H1 (cell line): ENCODE results near the gene CPZ. TPM values are rescaled to one million over a fixed set of nuclear protein-coding genes. Genes with fewer than 3 reads are reported as not detected.

ENCODE experiments used
- CTCF ChIA-PET: fragments of 300-600 bp; sonication (Branson Sonifier 250); formaldehyde crosslinking; loops from one replicate; lab custom pipeline; 2021; ENCODE audit not compliant: partially characterized antibody; lab: Charles Lee
- POLR2A ChIA-PET: fragments of 300-600 bp; sonication (Branson Sonifier 250); formaldehyde crosslinking; loops from one replicate; lab custom pipeline; 2021; ENCODE audit warnings: inconsistent platforms; ENCODE audit not compliant: partially characterized antibody; lab: Charles Lee
- DNase-seq, 2 experiments: peaks; one replicate each; pipeline versions ENCODE4 v3.0.0 to v3.0.0-alpha.2; 2010 to 2022; ENCODE audit warnings: low spot score in 2 of 2, low read depth in 1 of 2, mixed read lengths in 1 of 2
- FAIRE-seq: peaks from 2 replicates; lab custom pipeline; 2011; peaks lifted over from hg19 to GRCh38; lab: Jason Lieb, UNC
- H2AFZ ChIP-seq: 2 replicates; pipeline ENCODE4 v1.8.1; 2012; ENCODE audit warnings: low read length, inconsistent platforms
- H2AK5ac ChIP-seq: 2 replicates; pipeline ENCODE4 v1.6.1; 2013; ENCODE audit warnings: low read depth, low read length
- H2BK120ac ChIP-seq: replicated peaks from 2 replicates; pipeline ENCODE3; 2013; ENCODE audit warnings: low read depth, low read length, inconsistent platforms
- H2BK12ac ChIP-seq: 2 replicates; pipeline ENCODE4 v1.6.1; 2013; ENCODE audit warnings: low read depth, low read length
- H2BK15ac ChIP-seq: 2 replicates; pipeline ENCODE4 v1.6.1; 2013; ENCODE audit warnings: low read length
- H2BK20ac ChIP-seq: 2 replicates; pipeline ENCODE4 v1.6.1; 2013; ENCODE audit warnings: low read length
- H2BK5ac ChIP-seq: 2 replicates; pipeline ENCODE4 v1.6.1; 2013; ENCODE audit warnings: low read depth, low read length
- H3K14ac ChIP-seq: 2 replicates; pipeline ENCODE4 v1.6.1; 2013; ENCODE audit warnings: inconsistent platforms; ENCODE audit not compliant: insufficient read length
- H3K18ac ChIP-seq: 2 replicates; pipeline ENCODE4 v1.6.1; 2013; ENCODE audit warnings: low read length; ENCODE audit errors: extremely low read depth
- H3K23ac ChIP-seq: 2 replicates; pipeline ENCODE4 v1.6.1; 2013; ENCODE audit warnings: inconsistent platforms; ENCODE audit not compliant: insufficient read length
- H3K23me2 ChIP-seq: 2 replicates; pipeline ENCODE4 v1.6.1; 2013; ENCODE audit warnings: low read depth, low read length
- H3K27ac ChIP-seq: 2 replicates; pipeline ENCODE4 v1.6.1; 2011; ENCODE audit warnings: low read depth, low read length, inconsistent platforms
- H3K27me3 ChIP-seq, 4 experiments: replicated peaks in 1 of 4; 1 replicate in 1 of 4; 2 replicates in 3 of 4; pipeline versions ENCODE4 v1.6.1 to v1.8.1; 2011 to 2013; ENCODE audit warnings: low read length in 3 of 4, mild to moderate bottlenecking in 3 of 4, inconsistent platforms in 2 of 4, mixed read lengths in 2 of 4, moderate library complexity in 1 of 4; ENCODE audit not compliant: control insufficient read depth in 3 of 4, insufficient read depth in 3 of 4; ENCODE audit errors: extremely low read depth in 1 of 4
- H3K36me3 ChIP-seq, 4 experiments: 2 replicates each; pipeline versions ENCODE4 v1.6.1 to v1.8.1; 2011 to 2013; ENCODE audit warnings: mild to moderate bottlenecking in 4 of 4, low read length in 3 of 4, moderate library complexity in 2 of 4, control low read depth in 1 of 4, inconsistent platforms in 1 of 4; ENCODE audit not compliant: insufficient read depth in 4 of 4, control insufficient read depth in 2 of 4
- H3K4ac ChIP-seq: replicated peaks from 2 replicates; pipeline ENCODE3; 2013; ENCODE audit warnings: low read length, low read depth, mixed read lengths, inconsistent platforms; ENCODE audit not compliant: insufficient read length
- H3K4me1 ChIP-seq, 4 experiments: replicated peaks in 1 of 4; 1 replicate in 1 of 4; 2 replicates in 3 of 4; pipeline versions ENCODE4 v1.6.1 to v1.8.1; 2011 to 2013; ENCODE audit warnings: low read length in 3 of 4, inconsistent platforms in 2 of 4, mixed read lengths in 1 of 4; ENCODE audit not compliant: insufficient read depth in 4 of 4, control insufficient read depth in 3 of 4
- H3K4me2 ChIP-seq, 2 experiments: 2 replicates each; pipeline versions ENCODE4 v1.6.1 to v1.8.1; 2011 to 2013; ENCODE audit warnings: low read depth in 2 of 2, low read length in 2 of 2, control low read depth in 1 of 2, inconsistent platforms in 1 of 2, mild to moderate bottlenecking in 1 of 2; ENCODE audit not compliant: insufficient read depth in 1 of 2
- H3K4me3 ChIP-seq, 4 experiments: fragments of 200-600, 300-600 bp in 1 of 4; sonication (generic), shearing (Covaris generic), sonication (Bioruptor Twin) in 1 of 4; 2 replicates each; pipeline versions ENCODE4 v1.5.1 to v1.8.1; 2011 to 2016; ENCODE audit warnings: low read length in 4 of 4, low read depth in 3 of 4, control low read depth in 2 of 4, inconsistent platforms in 2 of 4, mild to moderate bottlenecking in 2 of 4, mixed read lengths in 1 of 4, moderate library complexity in 1 of 4; ENCODE audit not compliant: insufficient read depth in 2 of 4; ENCODE audit errors: extremely low read depth in 1 of 4
- H3K56ac ChIP-seq: replicated peaks from 2 replicates; pipeline ENCODE3; 2013; ENCODE audit warnings: low read depth, mild to moderate bottlenecking, mixed read lengths, low read length, inconsistent platforms; ENCODE audit not compliant: insufficient read length
- H3K79me1 ChIP-seq: 2 replicates; pipeline ENCODE4 v1.6.1; 2013; ENCODE audit warnings: low read depth, low read length, control low read depth
- H3K79me2 ChIP-seq, 2 experiments: 2 replicates each; pipeline versions ENCODE4 v1.6.1 to v1.8.1; 2012 to 2013; ENCODE audit warnings: low read length in 2 of 2, mild to moderate bottlenecking in 2 of 2, inconsistent platforms in 1 of 2; ENCODE audit not compliant: insufficient read depth in 2 of 2, control insufficient read depth in 1 of 2
- H3K9ac ChIP-seq, 4 experiments: replicated peaks in 1 of 4; 1 replicate in 1 of 4; 2 replicates in 3 of 4; pipeline versions ENCODE4 v1.6.1 to v1.8.1; 2011 to 2013; ENCODE audit warnings: low read depth in 3 of 4, low read length in 3 of 4, control low read depth in 2 of 4, mild to moderate bottlenecking in 2 of 4, moderate library complexity in 2 of 4, inconsistent platforms in 1 of 4; ENCODE audit errors: extremely low read depth in 1 of 4
- H3K9me3 ChIP-seq, 2 experiments: 2 replicates each; pipeline versions ENCODE4 v1.6.1 to v1.8.1; 2012 to 2013; ENCODE audit warnings: mild to moderate bottlenecking in 2 of 2, moderate library complexity in 2 of 2, control low read depth in 1 of 2, inconsistent platforms in 1 of 2, low read depth in 1 of 2, low read length in 1 of 2, mixed read lengths in 1 of 2; ENCODE audit not compliant: insufficient read depth in 2 of 2
- H4K20me1 ChIP-seq, 2 experiments: replicated peaks in 1 of 2; 2 replicates each; pipeline versions ENCODE3 to v1.8.1; 2011 to 2013; ENCODE audit warnings: inconsistent platforms in 2 of 2, low read length in 2 of 2, mild to moderate bottlenecking in 1 of 2; ENCODE audit not compliant: insufficient read depth in 2 of 2, control insufficient read depth in 1 of 2
- H4K5ac ChIP-seq: 2 replicates; pipeline ENCODE4 v1.6.1; 2013; ENCODE audit warnings: low read length, low read depth, mixed read lengths, inconsistent platforms; ENCODE audit not compliant: insufficient read length
- H4K8ac ChIP-seq: 2 replicates; pipeline ENCODE4 v1.8.0; 2013; ENCODE audit warnings: mild to moderate bottlenecking, moderate library complexity, low read length, inconsistent platforms; ENCODE audit not compliant: insufficient read depth; ENCODE audit errors: extremely low read depth
- H4K91ac ChIP-seq: replicated peaks from 2 replicates; pipeline ENCODE3; 2013; ENCODE audit warnings: low read length, mixed read lengths, inconsistent platforms; ENCODE audit not compliant: insufficient read length
- E2F6 ChIP-seq: IDR thresholded peaks from 2 replicates; pipeline ENCODE4 v1.6.1; 2012; ENCODE audit warnings: inconsistent platforms
- EGR1 ChIP-seq: IDR thresholded peaks from 2 replicates; pipeline ENCODE4 v1.6.1; 2011; ENCODE audit warnings: low read depth, low read length, borderline replicate concordance
- FOSL1 ChIP-seq: IDR thresholded peaks from 2 replicates; pipeline ENCODE4 v1.6.1; 2011; ENCODE audit warnings: mild to moderate bottlenecking, low read depth, low read length, moderate library complexity; ENCODE audit not compliant: insufficient read depth
- JUN ChIP-seq: IDR thresholded peaks from 2 replicates; pipeline ENCODE4 v1.6.1; 2011; ENCODE audit warnings: low read depth, mild to moderate bottlenecking, improper control_type of control experiment, low read length
- RBBP5 ChIP-seq: IDR thresholded peaks from 2 replicates; pipeline ENCODE4 v1.7.1; 2012; ENCODE audit warnings: low read depth, mild to moderate bottlenecking, inconsistent platforms, low read length, moderate library complexity, borderline replicate concordance
- RFX5 ChIP-seq: IDR thresholded peaks from 2 replicates; pipeline ENCODE4 v1.6.1; 2011; ENCODE audit warnings: low read depth, low read length, improper control_type of control experiment, borderline replicate concordance
- SIN3A ChIP-seq, 2 experiments: IDR thresholded peaks in 1 of 2; conservative IDR thresholded peaks in 1 of 2; 2 replicates each; pipeline ENCODE4 v1.6.1; 2011 to 2012; ENCODE audit warnings: low read length in 2 of 2, improper control_type of control experiment in 1 of 2, low read depth in 1 of 2, mild to moderate bottlenecking in 1 of 2
- SUZ12 ChIP-seq: fragments of 200-600 bp; sonication (generic); IDR thresholded peaks from 2 replicates; pipeline ENCODE4 v1.6.1; 2012; ENCODE audit warnings: mild to moderate bottlenecking, inconsistent platforms, low read length, moderate library complexity, mixed read lengths
- TAF1 ChIP-seq: IDR thresholded peaks from 2 replicates; pipeline ENCODE4 v1.6.1; 2011; ENCODE audit warnings: mild to moderate bottlenecking, low read depth, low read length
- TAF7 ChIP-seq: optimal IDR thresholded peaks from 2 replicates; pipeline ENCODE3; 2011; ENCODE audit warnings: low read depth, mild to moderate bottlenecking, inconsistent platforms, low read length, moderate library complexity, borderline replicate concordance
- WGBS, 2 experiments: shearing (Covaris generic) in 1 of 2; methylation state at CpG; one replicate each; pipeline versions ENCODE4 v1.1.6 to v1.1.7; 2013 to 2015; ENCODE audit warnings: low lambda C conversion rate in 2 of 2, mixed read lengths in 2 of 2, inconsistent platforms in 1 of 2, low coverage in 1 of 2, missing lambda C conversion rate in 1 of 2; ENCODE audit not compliant: insufficient replicate concordance in 2 of 2, insufficient coverage in 1 of 2, insufficient read length in 1 of 2; ENCODE audit errors: extremely low coverage in 1 of 2, missing lambda C conversion rate in 1 of 2; 5-methylcytosine and 5-hydroxymethylcytosine counted together
- polyA plus RNA-seq, 7 experiments: library from polyadenylated mRNA; depleted of rRNA in 3 of 7; stranded (reverse) in 5 of 7; unstranded in 2 of 7; fragments of >200 nt in 5 of 7; fragments of 200-250 nt in 2 of 7; gene quantifications; 1 replicate in 5 of 7; 2 replicates in 1 of 7; 4 replicates in 1 of 7; pipeline versions ENCODE4 v1.2.1 to v1.2.3, GENCODE V29; 2011 to 2013; ENCODE audit warnings: missing spikeins in 2 of 7, mixed read lengths in 2 of 7
- total RNA-seq: library from RNA; stranded (reverse); fragmentation: NEBNext Ultra II Directional; extraction: Animal tissue kit (Norgen Biotek cat#: 25700); gene quantifications from 2 replicates; pipeline ENCODE4 v1.2.1, GENCODE V29; 2021

CPZ gene
- total and polyA plus RNA-seq, 2 of the 8 experiments (the other 6 are each of a cell fraction or from before 2014, with no cell fraction given), result 28.8 to 40.7 TPM

- peaks cover 14% of the 10 kb centered on the region; the same call in 1 of the 2 replicates for H3K23me2 ChIP-seq
- H3K27ac ChIP-seq, result no peak overlapping the region
- H3K36me3 ChIP-seq, result peaks cover 0 to 3% (median 0%) of the 10 kb centered on the region in 4 experiments; a peak in 3 of 8 replicates
- H2AK5ac ChIP-seq, result no peak overlapping the region
- peaks cover 0 to 24% (median 20%) of the 10 kb centered on the region in 4 experiments; a peak in 6 of 7 replicates for H3K4me1 ChIP-seq
- H4K8ac ChIP-seq, result no peak overlapping the region
- H3K9ac ChIP-seq, result no peak overlapping the region
- no peak overlapping the region for H3K14ac ChIP-seq
- H2BK5ac ChIP-seq, result no peak overlapping the region
- peaks cover 7 to 22% of the 10 kb centered on the region in 2 experiments for H4K20me1 ChIP-seq
- no peak overlapping the region for H3K4ac ChIP-seq
- no peak overlapping the region for H2BK12ac ChIP-seq
- H3K9me3 ChIP-seq, result no peaks in the 10 kb centered on the region
- 0 out of 7 replicates have a peak, but pooled peaks cover 0 to 3% (median under 1%) of the 10 kb centered on the region in 4 experiments for H3K27me3 ChIP-seq
- H3K79me1 ChIP-seq, result peaks cover 11% of the 10 kb centered on the region
- H3K79me2 ChIP-seq, result peaks cover 0 to 20% of the 10 kb centered on the region in 2 experiments; a peak in 1 of 4 replicates
- H2BK15ac ChIP-seq, result no peak overlapping the region
- FAIRE-seq (no peak), DNase-seq (no peak)
- no peak overlapping the region for H3K18ac ChIP-seq
- ChIA-PET POLR2A (no interaction called here), CTCF (interaction anchor here (0.7 to 5.8 kb wide), 10 partner anchors 11 to 125 kb away, joined by 3 to 49 read pairs (median 4); no protein-coding TSS in a partner anchor)
- no peak overlapping the region for H4K5ac ChIP-seq
- H2BK120ac ChIP-seq, result no peak overlapping the region
- no peak overlapping the region for H3K56ac ChIP-seq
- no peak overlapping the region for H3K4me3 ChIP-seq
- H4K91ac ChIP-seq, result no peak overlapping the region
- no peak overlapping the region for H2BK20ac ChIP-seq
- no peak overlapping the region for H3K23ac ChIP-seq
- 93% methylated on average over 16 of the region's 16 CpGs; no CpG with 5 or more reads in 1 of the 2 experiments for WGBS, 2 experiments
- no peak overlapping the region for H2AFZ ChIP-seq
- no peak overlapping the region for H3K4me2 ChIP-seq
- TF ChIP-seq FOSL1 (no peak), SIN3A (conservative IDR thresholded peaks at IDR 0.05 in 1 of 2, IDR thresholded peaks at IDR 0.05 in 1 of 2; ENCODE audit: low read depth in 1 of 2, low read length in 2 of 2) (no peak), JUN (no peak), SUZ12 (no peak), RFX5 (no peak), RBBP5 (no peak), TAF1 (no peak), TAF7 (no peak), EGR1 (no peak), E2F6 (no peak)
These were observed 2.9 kb downstream of the CPZ start for GRCh38 chr4:8595237-8596087.
